ENCODE data around the gene NLGN3.

DNA sequence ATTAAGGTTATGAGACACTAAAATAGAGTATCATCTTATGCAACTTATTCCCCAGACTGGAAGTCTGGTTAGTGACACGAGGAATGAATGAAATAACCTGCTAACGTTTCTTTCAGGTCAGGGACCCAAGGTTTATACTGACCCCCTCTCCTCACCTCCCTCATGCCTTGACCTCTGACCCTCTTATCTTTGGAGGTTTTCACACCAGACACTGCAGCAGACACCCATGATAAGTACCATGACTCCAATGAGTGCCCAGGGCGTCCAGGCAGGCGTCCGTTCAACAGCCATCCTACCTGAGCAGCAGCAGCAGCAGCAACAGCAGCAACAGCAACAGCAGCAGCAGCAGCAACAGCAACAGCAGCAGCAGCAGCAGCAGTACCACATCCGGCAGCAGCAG, 4.2 kb upstream of the NLGN3 start:
- TF ChIP-seq, protein P1, sequence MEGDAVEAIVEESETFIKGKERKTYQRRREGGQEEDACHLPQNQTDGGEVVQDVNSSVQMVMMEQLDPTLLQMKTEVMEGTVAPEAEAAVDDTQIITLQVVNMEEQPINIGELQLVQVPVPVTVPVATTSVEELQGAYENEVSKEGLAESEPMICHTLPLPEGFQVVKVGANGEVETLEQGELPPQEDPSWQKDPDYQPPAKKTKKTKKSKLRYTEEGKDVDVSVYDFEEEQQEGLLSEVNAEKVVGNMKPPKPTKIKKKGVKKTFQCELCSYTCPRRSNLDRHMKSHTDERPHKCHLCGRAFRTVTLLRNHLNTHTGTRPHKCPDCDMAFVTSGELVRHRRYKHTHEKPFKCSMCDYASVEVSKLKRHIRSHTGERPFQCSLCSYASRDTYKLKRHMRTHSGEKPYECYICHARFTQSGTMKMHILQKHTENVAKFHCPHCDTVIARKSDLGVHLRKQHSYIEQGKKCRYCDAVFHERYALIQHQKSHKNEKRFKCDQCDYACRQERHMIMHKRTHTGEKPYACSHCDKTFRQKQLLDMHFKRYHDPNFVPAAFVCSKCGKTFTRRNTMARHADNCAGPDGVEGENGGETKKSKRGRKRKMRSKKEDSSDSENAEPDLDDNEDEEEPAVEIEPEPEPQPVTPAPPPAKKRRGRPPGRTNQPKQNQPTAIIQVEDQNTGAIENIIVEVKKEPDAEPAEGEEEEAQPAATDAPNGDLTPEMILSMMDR (IDR thresholded peaks at IDR 0.05), result no peak
- TF ChIP-seq EP300 (IDR thresholded peaks at IDR 0.05), result no peak
